ENCODE data around the gene ADM2. TPM values are rescaled to one million over a fixed set of nuclear protein-coding genes. Genes with fewer than 3 reads are reported as not detected.

The ADM2 gene
- total RNA-seq, 1 experiment from 2014 or later = 10.5 TPM

DNA sequence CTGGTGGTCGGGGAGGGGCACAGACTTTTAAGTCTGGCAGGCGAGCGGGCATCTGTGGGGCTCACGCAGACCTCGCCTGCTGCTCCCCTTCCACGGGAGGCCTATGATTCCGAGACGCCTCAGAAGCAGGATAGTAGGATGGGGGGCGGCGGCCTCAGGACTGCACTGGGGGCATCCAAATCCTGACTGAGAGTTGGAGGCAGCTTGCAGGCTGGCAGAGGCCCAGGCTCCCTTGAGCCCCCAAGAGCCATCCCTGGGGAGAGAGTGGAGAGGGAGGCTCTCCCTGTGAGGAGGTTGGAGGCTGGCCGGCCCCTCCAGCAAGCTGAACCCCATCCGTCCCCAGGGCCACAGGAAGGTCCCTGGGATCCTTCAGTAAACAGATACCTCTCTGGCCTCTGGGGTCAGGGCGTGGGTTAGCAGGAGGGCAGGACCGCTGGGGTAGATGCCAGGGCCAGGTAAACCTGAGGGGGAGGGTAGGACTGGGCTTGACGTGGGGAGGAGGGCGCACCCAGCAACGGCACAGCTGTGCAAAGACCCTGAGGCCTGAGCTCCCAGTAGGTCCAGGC is 39.8 kb upstream of the ADM2 start:
- Histone ChIP-seq H3K36me3 (ENCODE audit: low read depth) (peaks cover 23% of the 10 kb centered on the region; the same call in 1 of the 2 replicates), H3K4me3 (no peak overlapping the region), H3K27me3 (ENCODE audit: insufficient read depth, low read depth) (no peaks in the 10 kb centered on the region), H3K27ac (no peak overlapping the region), H3K4me2 (no peak overlapping the region), H3K4me1 (replicated peaks; ENCODE audit: insufficient read depth) (peaks cover 14% of the 10 kb centered on the region), H3K9me3 (ENCODE audit: insufficient read depth, low read depth) (no peaks in the 10 kb centered on the region), H3F3A (ENCODE audit: insufficient read depth, low read depth) (peaks cover 48% of the 10 kb centered on the region), H2AFZ (no peak overlapping the region), H4K20me1 (ENCODE audit: insufficient read depth) (peaks cover 51% of the 10 kb centered on the region), H3K9me2 (ENCODE audit: insufficient read depth) (no peaks in the 10 kb centered on the region), H3K79me2 (ENCODE audit: low read depth) (no peaks in the 10 kb centered on the region)
- intact Hi-C loops (cut with micrococcal nuclease; ENCODE audit: unreplicated experiment) = loop anchor here (5.0 kb wide), 1 partner anchor 56 kb away; no protein-coding TSS in a partner anchor
- no peak for DNase-seq
- no TSS peak for BruUV-seq (replicated peaks)
- POLR2A ChIA-PET (ENCODE audit: unreplicated experiment) = interaction anchor here (0.6 kb wide), 2 partner anchors 176 to 594 kb away, joined by 7 to 8 read pairs; no protein-coding TSS in a partner anchor
- CTCF ChIA-PET = no interaction called here
- TF ChIP-seq, protein P1, sequence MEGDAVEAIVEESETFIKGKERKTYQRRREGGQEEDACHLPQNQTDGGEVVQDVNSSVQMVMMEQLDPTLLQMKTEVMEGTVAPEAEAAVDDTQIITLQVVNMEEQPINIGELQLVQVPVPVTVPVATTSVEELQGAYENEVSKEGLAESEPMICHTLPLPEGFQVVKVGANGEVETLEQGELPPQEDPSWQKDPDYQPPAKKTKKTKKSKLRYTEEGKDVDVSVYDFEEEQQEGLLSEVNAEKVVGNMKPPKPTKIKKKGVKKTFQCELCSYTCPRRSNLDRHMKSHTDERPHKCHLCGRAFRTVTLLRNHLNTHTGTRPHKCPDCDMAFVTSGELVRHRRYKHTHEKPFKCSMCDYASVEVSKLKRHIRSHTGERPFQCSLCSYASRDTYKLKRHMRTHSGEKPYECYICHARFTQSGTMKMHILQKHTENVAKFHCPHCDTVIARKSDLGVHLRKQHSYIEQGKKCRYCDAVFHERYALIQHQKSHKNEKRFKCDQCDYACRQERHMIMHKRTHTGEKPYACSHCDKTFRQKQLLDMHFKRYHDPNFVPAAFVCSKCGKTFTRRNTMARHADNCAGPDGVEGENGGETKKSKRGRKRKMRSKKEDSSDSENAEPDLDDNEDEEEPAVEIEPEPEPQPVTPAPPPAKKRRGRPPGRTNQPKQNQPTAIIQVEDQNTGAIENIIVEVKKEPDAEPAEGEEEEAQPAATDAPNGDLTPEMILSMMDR (conservative IDR thresholded peaks at IDR 0.05) = no peak
- no peak for TF ChIP-seq EZH2 (IDR thresholded peaks at IDR 0.05; ENCODE audit: low read depth)

DNA sequence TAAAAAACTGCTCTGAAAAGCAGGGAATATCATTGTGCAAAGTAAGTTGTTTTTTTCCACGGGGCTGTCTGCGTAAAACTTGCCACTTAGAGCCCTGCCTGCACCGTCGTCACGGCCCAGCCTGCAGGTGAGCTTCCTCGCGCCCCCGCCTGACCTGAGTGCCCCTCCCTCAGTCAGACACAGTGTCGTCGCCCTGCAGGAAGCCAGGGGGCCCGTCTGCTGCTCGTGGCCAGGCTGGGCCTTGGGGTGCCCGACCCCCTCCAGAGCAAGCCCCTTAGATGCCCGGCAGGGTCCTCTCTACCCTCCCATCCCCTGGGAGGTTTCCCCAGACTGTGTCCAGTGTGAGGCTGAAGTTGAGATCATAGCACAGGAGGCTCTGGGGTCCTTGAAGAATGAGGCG is 38.1 kb upstream of the ADM2 start:
- TF ChIP-seq, protein P1 (conservative IDR thresholded peaks at IDR 0.05) = no peak
- TF ChIP-seq EZH2 (IDR thresholded peaks at IDR 0.05; ENCODE audit: low read depth) = no peak
- H3K9me3 ChIP-seq (ENCODE audit: insufficient read depth, low read depth) = no peaks in the 10 kb centered on the region

DNA sequence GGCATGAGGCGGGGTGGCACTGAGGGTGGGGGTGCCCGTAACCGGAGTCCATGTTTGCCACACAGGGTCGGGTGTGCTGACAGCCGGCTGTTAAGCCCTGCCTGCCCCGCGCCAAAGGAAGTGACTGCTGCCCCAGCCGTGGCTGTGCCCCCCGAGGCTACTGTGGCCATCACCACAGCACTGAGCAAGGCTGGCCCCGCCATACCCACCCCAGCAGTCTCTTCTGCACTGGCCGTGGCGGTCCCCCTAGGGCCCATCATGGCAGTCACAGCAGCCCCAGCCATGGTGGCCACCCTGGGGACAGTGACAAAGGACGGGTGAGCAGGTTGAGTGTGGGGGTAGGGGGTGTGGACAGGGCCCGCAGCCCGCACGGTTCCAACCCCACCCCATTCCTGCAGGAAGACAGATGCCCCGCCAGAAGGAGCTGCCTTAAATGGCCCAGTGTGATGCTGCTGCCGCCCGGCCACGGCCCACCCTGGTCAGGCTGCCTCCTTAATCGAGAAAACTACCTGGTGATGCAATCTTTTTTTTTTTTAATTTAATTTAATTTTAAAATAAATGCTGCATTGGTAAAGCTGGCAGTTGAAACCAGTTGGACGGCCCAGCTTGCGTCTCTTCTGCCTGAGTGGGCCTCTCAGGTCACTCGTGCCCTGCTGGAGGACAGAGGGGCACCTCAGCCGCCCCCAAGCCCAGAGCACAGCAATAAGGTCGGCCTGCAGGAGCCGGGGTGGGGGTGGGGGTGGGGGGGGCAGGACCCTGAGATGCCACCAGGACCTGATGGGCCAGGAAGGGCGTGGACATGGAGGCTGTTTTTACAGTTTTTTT is 37.3 kb upstream of the ADM2 start:
- Histone ChIP-seq H3K36me3 (ENCODE audit: low read depth) (peaks cover 26% of the 10 kb centered on the region; the same call in 1 of the 2 replicates), H3K27ac (no peak overlapping the region), H3K9me3 (ENCODE audit: insufficient read depth, low read depth) (no peaks in the 10 kb centered on the region), H3K4me2 (no peak overlapping the region), H3K9me2 (ENCODE audit: insufficient read depth) (no peaks in the 10 kb centered on the region), H2AFZ (no peak overlapping the region), H3F3A (ENCODE audit: insufficient read depth, low read depth) (peaks cover 66% of the 10 kb centered on the region), H3K79me2 (ENCODE audit: low read depth) (no peaks in the 10 kb centered on the region), H3K4me3 (no peak overlapping the region), H3K4me1 (replicated peaks; ENCODE audit: insufficient read depth) (peaks cover 14% of the 10 kb centered on the region), H4K20me1 (ENCODE audit: insufficient read depth) (peaks cover 65% of the 10 kb centered on the region), H3K27me3 (ENCODE audit: insufficient read depth, low read depth) (no peaks in the 10 kb centered on the region)
- POLR2A ChIA-PET (ENCODE audit: unreplicated experiment) = no interaction called here
- TF ChIP-seq, protein P1 (conservative IDR thresholded peaks at IDR 0.05) = no peak
- TF ChIP-seq EZH2 (IDR thresholded peaks at IDR 0.05; ENCODE audit: low read depth) = no peak
- no peak for DNase-seq
- intact Hi-C loops (cut with micrococcal nuclease; ENCODE audit: unreplicated experiment) = loop anchor here (5.0 kb wide), 1 partner anchor 53 kb away; no protein-coding TSS in a partner anchor
- no TSS peak for BruUV-seq (replicated peaks)
- CTCF ChIA-PET = interaction anchor here (0.5 kb wide), 1 partner anchor 55 kb away, joined by 18 read pairs; no protein-coding TSS in a partner anchor

More for the DNA sequence above, 38.1 kb upstream of the ADM2 start:
- H3K27me3 ChIP-seq (ENCODE audit: insufficient read depth, low read depth) = no peaks in the 10 kb centered on the region
- H2AFZ ChIP-seq = no peak overlapping the region
- CTCF ChIA-PET = interaction anchor here (0.6 kb wide), 1 partner anchor 88 kb away, joined by 3 read pairs; no protein-coding TSS in a partner anchor
- no peaks in the 10 kb centered on the region for H3K79me2 ChIP-seq (ENCODE audit: low read depth)
- peaks cover 24% of the 10 kb centered on the region; the same call in 1 of the 2 replicates for H3K36me3 ChIP-seq (ENCODE audit: low read depth)
- H3F3A ChIP-seq (ENCODE audit: insufficient read depth, low read depth) = peaks cover 58% of the 10 kb centered on the region
- H3K4me3 ChIP-seq = no peak overlapping the region
- POLR2A ChIA-PET (ENCODE audit: unreplicated experiment) = no interaction called here
- H3K4me1 ChIP-seq (replicated peaks; ENCODE audit: insufficient read depth) = peaks cover 14% of the 10 kb centered on the region
- no TSS peak for BruUV-seq (replicated peaks)
- intact Hi-C loops (cut with micrococcal nuclease; ENCODE audit: unreplicated experiment) = loop anchor here (5.0 kb wide), 1 partner anchor 54 kb away; no protein-coding TSS in a partner anchor
- H4K20me1 ChIP-seq (ENCODE audit: insufficient read depth) = peaks cover 58% of the 10 kb centered on the region
- DNase-seq = no peak
- H3K4me2 ChIP-seq = no peak overlapping the region
- H3K9me2 ChIP-seq (ENCODE audit: insufficient read depth) = no peaks in the 10 kb centered on the region
- no peak overlapping the region for H3K27ac ChIP-seq
